ENCODE data around the gene VPS26C. TPM values are rescaled to one million over a fixed set of nuclear protein-coding genes. Genes with fewer than 3 reads are reported as not detected.

Gene VPS26C
- total RNA-seq, 1 experiment from 2014 or later = 40.5 TPM

DNA sequence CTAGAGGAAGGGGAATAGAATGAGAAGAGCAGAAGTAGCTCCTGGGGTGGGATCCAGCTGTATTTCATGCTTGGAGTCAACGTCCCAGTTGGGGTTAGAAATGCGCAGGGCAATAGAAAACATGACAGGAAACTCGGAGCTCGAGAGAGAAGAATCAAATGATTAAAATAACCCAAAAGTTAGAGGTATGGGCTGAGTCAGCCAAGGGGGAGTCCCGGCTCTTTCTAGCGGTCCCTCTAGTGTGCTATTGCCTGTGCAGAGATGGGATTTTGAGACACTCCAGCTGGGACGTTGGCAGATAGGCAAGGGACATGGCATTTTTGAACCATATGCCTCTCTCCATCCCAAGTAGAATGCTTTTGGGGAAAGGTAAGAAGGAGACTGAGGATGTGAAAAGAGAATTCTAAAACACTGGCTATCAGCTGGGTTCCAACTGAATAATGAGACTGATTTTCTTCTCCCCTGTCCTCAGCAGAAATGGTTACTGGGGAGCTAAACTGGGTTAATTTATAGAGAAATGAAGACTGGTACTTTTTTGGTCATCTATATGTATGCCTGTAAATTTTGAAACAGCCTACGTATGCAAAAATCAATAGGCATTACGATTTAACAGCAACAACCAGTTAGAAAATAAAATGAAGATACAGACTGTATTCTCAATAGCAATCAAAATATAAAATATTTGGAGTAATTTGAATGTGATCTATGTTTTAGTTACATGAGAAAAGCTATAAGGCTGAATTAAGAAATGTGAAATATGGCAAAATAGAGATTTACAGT, 7.0 kb upstream of the VPS26C start:
- TF ChIP-seq, protein P1, sequence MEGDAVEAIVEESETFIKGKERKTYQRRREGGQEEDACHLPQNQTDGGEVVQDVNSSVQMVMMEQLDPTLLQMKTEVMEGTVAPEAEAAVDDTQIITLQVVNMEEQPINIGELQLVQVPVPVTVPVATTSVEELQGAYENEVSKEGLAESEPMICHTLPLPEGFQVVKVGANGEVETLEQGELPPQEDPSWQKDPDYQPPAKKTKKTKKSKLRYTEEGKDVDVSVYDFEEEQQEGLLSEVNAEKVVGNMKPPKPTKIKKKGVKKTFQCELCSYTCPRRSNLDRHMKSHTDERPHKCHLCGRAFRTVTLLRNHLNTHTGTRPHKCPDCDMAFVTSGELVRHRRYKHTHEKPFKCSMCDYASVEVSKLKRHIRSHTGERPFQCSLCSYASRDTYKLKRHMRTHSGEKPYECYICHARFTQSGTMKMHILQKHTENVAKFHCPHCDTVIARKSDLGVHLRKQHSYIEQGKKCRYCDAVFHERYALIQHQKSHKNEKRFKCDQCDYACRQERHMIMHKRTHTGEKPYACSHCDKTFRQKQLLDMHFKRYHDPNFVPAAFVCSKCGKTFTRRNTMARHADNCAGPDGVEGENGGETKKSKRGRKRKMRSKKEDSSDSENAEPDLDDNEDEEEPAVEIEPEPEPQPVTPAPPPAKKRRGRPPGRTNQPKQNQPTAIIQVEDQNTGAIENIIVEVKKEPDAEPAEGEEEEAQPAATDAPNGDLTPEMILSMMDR (IDR thresholded peaks at IDR 0.05; ENCODE audit: insufficient read depth in 1 of 2, low read depth in 1 of 2, low read length in 1 of 2, severe bottlenecking in 1 of 2, unreplicated experiment in 1 of 2) = no peak
- Mint-ChIP-seq H3K9me3 (ENCODE audit: unreplicated experiment) (no peaks in the 10 kb centered on the region), H3K36me3 (ENCODE audit: insufficient read depth, unreplicated experiment) (peaks cover 11% of the 10 kb centered on the region), H3K27me3 (ENCODE audit: insufficient read depth, unreplicated experiment) (no peaks in the 10 kb centered on the region), H3K4me3 (ENCODE audit: unreplicated experiment) (no peak overlapping the region), H3K27ac (ENCODE audit: unreplicated experiment) (no peak overlapping the region), H3K4me1 (ENCODE audit: low read depth, unreplicated experiment) (no peaks in the 10 kb centered on the region)
- H3K4me3 ChIP-seq (ENCODE audit: low read depth, low read length) = no peak overlapping the region
- no peak for DNase-seq
- no peaks in the 10 kb centered on the region for H3K4me1 ChIP-seq
- H3K36me3 ChIP-seq (ENCODE audit: control insufficient read depth, insufficient read depth, low read length) = no peaks in the 10 kb centered on the region
- ChIA-PET POLR2A (no interaction called here), CTCF (no interaction called here)
- no peaks in the 10 kb centered on the region for H3K9me3 ChIP-seq
- intact Hi-C loops (cut with micrococcal nuclease; ENCODE audit: unreplicated experiment) = no loop called here
- BruUV-seq (replicated peaks) = no TSS peak
- no peaks in the 10 kb centered on the region for H3K27me3 ChIP-seq (replicated peaks; ENCODE audit: control insufficient read depth, insufficient read depth, low read length)

DNA sequence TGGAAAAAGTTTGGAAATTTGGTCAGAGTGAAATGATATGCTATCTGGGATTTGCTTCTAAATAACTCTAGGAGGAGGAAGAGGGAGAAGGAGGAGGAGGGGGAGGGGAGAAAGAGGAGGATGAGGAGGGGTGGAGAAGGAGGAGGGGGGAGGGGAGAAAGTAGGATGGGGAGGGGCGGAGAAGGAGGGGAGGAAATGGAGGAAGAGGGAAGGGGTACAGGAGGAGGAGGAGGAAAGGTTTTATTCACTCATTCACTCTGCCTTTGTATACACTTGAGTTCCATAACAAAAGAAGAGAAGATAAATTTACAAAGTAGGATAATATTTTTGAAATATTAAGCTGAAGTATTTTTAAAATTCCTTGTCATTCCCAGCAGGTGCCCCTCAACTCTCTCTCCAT, 6.3 kb upstream of the VPS26C start:
- intact Hi-C loops (cut with micrococcal nuclease; ENCODE audit: unreplicated experiment) = no loop called here
- no peaks in the 10 kb centered on the region for H3K36me3 ChIP-seq (ENCODE audit: control insufficient read depth, insufficient read depth, low read length)
- H3K4me3 ChIP-seq (ENCODE audit: low read depth, low read length) = no peak overlapping the region
- TF ChIP-seq, protein P1 (IDR thresholded peaks at IDR 0.05; ENCODE audit: insufficient read depth in 1 of 2, low read depth in 1 of 2, low read length in 1 of 2, severe bottlenecking in 1 of 2, unreplicated experiment in 1 of 2) = no peak
- no peaks in the 10 kb centered on the region for H3K9me3 ChIP-seq
- ChIA-PET POLR2A (no interaction called here), CTCF (no interaction called here)
- DNase-seq = no peak
- H3K36me3 Mint-ChIP-seq (ENCODE audit: insufficient read depth, unreplicated experiment) = peaks cover 11% of the 10 kb centered on the region
- no peaks in the 10 kb centered on the region for H3K27me3 Mint-ChIP-seq (ENCODE audit: insufficient read depth, unreplicated experiment)
- no TSS peak for BruUV-seq (replicated peaks)
- H3K4me1 Mint-ChIP-seq (ENCODE audit: low read depth, unreplicated experiment) = no peaks in the 10 kb centered on the region
- H3K4me3 Mint-ChIP-seq (ENCODE audit: unreplicated experiment) = no peak overlapping the region
- H3K27me3 ChIP-seq (replicated peaks; ENCODE audit: control insufficient read depth, insufficient read depth, low read length) = no peaks in the 10 kb centered on the region
- H3K4me1 ChIP-seq = no peaks in the 10 kb centered on the region
- H3K9me3 Mint-ChIP-seq (ENCODE audit: unreplicated experiment) = no peaks in the 10 kb centered on the region
- H3K27ac Mint-ChIP-seq (ENCODE audit: unreplicated experiment) = no peak overlapping the region

DNA sequence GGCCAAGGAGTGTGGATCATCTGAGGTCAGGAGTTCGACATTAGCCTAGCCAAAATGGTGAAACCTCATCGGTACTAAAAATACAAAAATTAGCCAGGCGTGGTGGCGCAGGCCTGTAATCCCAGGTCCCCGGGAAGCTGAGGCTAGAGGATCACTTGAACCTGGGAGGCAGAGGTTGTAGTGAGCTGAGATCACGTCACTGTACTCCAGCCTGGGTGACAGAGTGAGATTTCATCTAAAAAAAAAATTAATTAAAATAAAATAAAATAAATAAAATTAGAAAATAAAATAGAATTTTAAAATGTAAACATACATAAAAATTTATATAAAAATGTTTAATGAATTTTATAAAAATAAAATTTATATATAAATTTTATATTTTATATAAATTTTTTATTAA, 5.8 kb upstream of the VPS26C start:
- H3K4me1 ChIP-seq = no peaks in the 10 kb centered on the region
- H3K9me3 ChIP-seq = no peaks in the 10 kb centered on the region
- BruUV-seq (replicated peaks) = no TSS peak
- TF ChIP-seq, protein P1 (IDR thresholded peaks at IDR 0.05; ENCODE audit: insufficient read depth in 1 of 2, low read depth in 1 of 2, low read length in 1 of 2, severe bottlenecking in 1 of 2, unreplicated experiment in 1 of 2) = no peak
- intact Hi-C loops (cut with micrococcal nuclease; ENCODE audit: unreplicated experiment) = no loop called here
- CTCF ChIA-PET = no interaction called here
- Mint-ChIP-seq H3K4me3 (ENCODE audit: unreplicated experiment) (no peak overlapping the region), H3K36me3 (ENCODE audit: insufficient read depth, unreplicated experiment) (peaks cover 13% of the 10 kb centered on the region), H3K4me1 (ENCODE audit: low read depth, unreplicated experiment) (no peaks in the 10 kb centered on the region), H3K27me3 (ENCODE audit: insufficient read depth, unreplicated experiment) (no peaks in the 10 kb centered on the region), H3K27ac (ENCODE audit: unreplicated experiment) (no peak overlapping the region), H3K9me3 (ENCODE audit: unreplicated experiment) (no peaks in the 10 kb centered on the region)
- POLR2A ChIA-PET = no interaction called here
- H3K27me3 ChIP-seq (replicated peaks; ENCODE audit: control insufficient read depth, insufficient read depth, low read length) = no peaks in the 10 kb centered on the region
- no peaks in the 10 kb centered on the region for H3K36me3 ChIP-seq (ENCODE audit: control insufficient read depth, insufficient read depth, low read length)
- no peak overlapping the region for H3K4me3 ChIP-seq (ENCODE audit: low read depth, low read length)
- no peak for DNase-seq

All from Caco-2 (cell line).